ENCODE results near the gene KRTAP1-1. TPM values are rescaled to one million over a fixed set of nuclear protein-coding genes. Genes with fewer than 3 reads are reported as not detected.

KRTAP1-1 gene
- total RNA-seq, 1 experiment from 2014 or later = not detected

DNA sequence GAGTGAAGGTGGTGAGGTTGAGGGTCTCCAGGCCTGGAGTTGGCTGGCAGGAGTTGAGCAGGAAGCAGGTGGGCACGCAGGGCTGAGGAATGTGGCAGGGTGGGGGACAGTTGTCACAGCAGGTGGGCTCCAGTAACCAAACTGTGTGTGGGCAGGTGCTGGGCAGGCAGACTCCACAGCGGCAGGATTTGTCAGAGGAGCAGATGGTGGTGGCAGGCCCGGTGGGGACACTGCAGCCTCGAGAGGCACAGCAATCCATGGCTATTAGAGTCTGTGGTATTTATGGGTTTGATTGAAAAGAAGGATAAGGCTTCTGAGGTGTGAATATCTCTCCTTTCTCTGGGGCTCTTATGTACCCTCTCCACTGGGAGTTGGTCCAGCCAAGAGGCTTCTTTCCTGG is 47.4 kb downstream of the KRTAP1-1 start, which contains the start of gene KRTAP3-3:
TSS of gene KRTAP3-3 (minus strand) at position 326 of the 400 bp plus-strand sequence. CDS start at position 259, 67 bp downstream.
- no peaks in the 10 kb centered on the region for H3K27me3 ChIP-seq (ENCODE audit: low read length)
- TF ChIP-seq EZH2 (IDR thresholded peaks at IDR 0.05; ENCODE audit: low read length, unreplicated experiment) = no peak
- no peak for TF ChIP-seq CTCF (conservative IDR thresholded peaks at IDR 0.05; ENCODE audit: low read depth, low read length)
- no peak for TF ChIP-seq EZH2phosphoT487 (IDR thresholded peaks at IDR 0.05; ENCODE audit: borderline replicate concordance, low read length)
- ChIA-PET CTCF (no interaction called here), POLR2A (ENCODE audit: unreplicated experiment) (no interaction called here)
- no peak within 1 kb of the TSS for H3K4me3 ChIP-seq (ENCODE audit: low read length)
- no peaks in the 10 kb centered on the region for H3K79me2 ChIP-seq (ENCODE audit: low read length)
- no peak for DNase-seq
- BruUV-seq (replicated peaks) = no TSS peak
- H3K36me3 ChIP-seq (ENCODE audit: low read depth, low read length) = no peaks in the 10 kb centered on the region
- H4K20me1 ChIP-seq (ENCODE audit: low read length) = no peaks in the 10 kb centered on the region
- intact Hi-C loops (cut with micrococcal nuclease) = no loop called here
- H3F3A ChIP-seq (ENCODE audit: low read length, unreplicated experiment) = no peaks in the 10 kb centered on the region
- H3K4me1 ChIP-seq (ENCODE audit: insufficient read depth, low read length) = no peaks in the 10 kb centered on the region
- no peak within 1 kb of the TSS for H3K9ac ChIP-seq (ENCODE audit: low read length)
- H3K27ac ChIP-seq (ENCODE audit: low read length) = no peak within 1 kb of the TSS
- H3K9me2 ChIP-seq (replicated peaks; ENCODE audit: low read length) = no peaks in the 10 kb centered on the region
- no peaks in the 10 kb centered on the region for H3K9me3 ChIP-seq (ENCODE audit: low read length)
- H3K4me2 ChIP-seq (ENCODE audit: low read length) = no peak within 1 kb of the TSS
- H2AFZ ChIP-seq (ENCODE audit: low read length) = no peak within 1 kb of the TSS
- no peak for ATAC-seq

- no peaks in the 10 kb centered on the region for H3K36me3 ChIP-seq (ENCODE audit: low read depth, low read length)
- BruUV-seq (replicated peaks) = no TSS peak
- H3K4me2 ChIP-seq (ENCODE audit: low read length) = no peak overlapping the region
- DNase-seq = no peak
- H3K27me3 ChIP-seq (ENCODE audit: low read length) = no peaks in the 10 kb centered on the region
- no peak overlapping the region for H3K27ac ChIP-seq (ENCODE audit: low read length)
- no peaks in the 10 kb centered on the region for H3K79me2 ChIP-seq (ENCODE audit: low read length)
- H3K9me3 ChIP-seq (ENCODE audit: low read length) = no peaks in the 10 kb centered on the region
- ChIA-PET CTCF (no interaction called here), POLR2A (ENCODE audit: unreplicated experiment) (no interaction called here)
- H3K9ac ChIP-seq (ENCODE audit: low read length) = no peak overlapping the region
- intact Hi-C loops (cut with micrococcal nuclease) = no loop called here
- H4K20me1 ChIP-seq (ENCODE audit: low read length) = no peaks in the 10 kb centered on the region
- no peak for TF ChIP-seq CTCF (conservative IDR thresholded peaks at IDR 0.05; ENCODE audit: low read depth, low read length)
- no peak for TF ChIP-seq EZH2phosphoT487 (IDR thresholded peaks at IDR 0.05; ENCODE audit: borderline replicate concordance, low read length)
- TF ChIP-seq EZH2 (IDR thresholded peaks at IDR 0.05; ENCODE audit: low read length, unreplicated experiment) = no peak
- no peaks in the 10 kb centered on the region for H3F3A ChIP-seq (ENCODE audit: low read length, unreplicated experiment)
- no peak for ATAC-seq
- H3K4me3 ChIP-seq (ENCODE audit: low read length) = no peak overlapping the region
- H3K4me1 ChIP-seq (ENCODE audit: insufficient read depth, low read length) = no peaks in the 10 kb centered on the region
- no peak overlapping the region for H2AFZ ChIP-seq (ENCODE audit: low read length)
- H3K9me2 ChIP-seq (replicated peaks; ENCODE audit: low read length) = no peaks in the 10 kb centered on the region
Measured at GRCh38 chr17:40993084-40993483, 48.2 kb downstream of the KRTAP1-1 start.

- Histone ChIP-seq H4K20me1 (ENCODE audit: low read length) (no peaks in the 10 kb centered on the region), H2AFZ (ENCODE audit: low read length) (no peak overlapping the region), H3K9me2 (replicated peaks; ENCODE audit: low read length) (no peaks in the 10 kb centered on the region), H3F3A (ENCODE audit: low read length, unreplicated experiment) (no peaks in the 10 kb centered on the region), H3K27ac (ENCODE audit: low read length) (no peak overlapping the region), H3K4me1 (ENCODE audit: insufficient read depth, low read length) (no peaks in the 10 kb centered on the region), H3K79me2 (ENCODE audit: low read length) (no peaks in the 10 kb centered on the region), H3K27me3 (ENCODE audit: low read length) (no peaks in the 10 kb centered on the region), H3K9ac (ENCODE audit: low read length) (no peak overlapping the region), H3K4me3 (ENCODE audit: low read length) (no peak overlapping the region), H3K36me3 (ENCODE audit: low read depth, low read length) (no peaks in the 10 kb centered on the region), H3K9me3 (ENCODE audit: low read length) (no peaks in the 10 kb centered on the region), H3K4me2 (ENCODE audit: low read length) (no peak overlapping the region)
- intact Hi-C loops (cut with micrococcal nuclease) = no loop called here
- ChIA-PET POLR2A (ENCODE audit: unreplicated experiment) (no interaction called here), CTCF (no interaction called here)
- TF ChIP-seq EZH2phosphoT487 (IDR thresholded peaks at IDR 0.05; ENCODE audit: borderline replicate concordance, low read length) (no peak), CTCF (conservative IDR thresholded peaks at IDR 0.05; ENCODE audit: low read depth, low read length) (no peak), EZH2 (IDR thresholded peaks at IDR 0.05; ENCODE audit: low read length, unreplicated experiment) (no peak)
- no peak for ATAC-seq
- BruUV-seq (replicated peaks) = no TSS peak
- no peak for DNase-seq
Measured at GRCh38 chr17:40992666-40993065, 48.6 kb downstream of the KRTAP1-1 start.

Other genes with a start within 250 kb of the KRTAP1-1 start
- not detected in 2 replicates for gene KRT28, start 241.5 kb downstream of the KRTAP1-1 start, total RNA-seq (2014; rRNA removed)
- 18.3 and 24.8 TPM in 2 replicates for gene KRT10, start 218.8 kb downstream of the KRTAP1-1 start, total RNA-seq (2014; rRNA removed)
- gene KRT12, start 174.2 kb downstream of the KRTAP1-1 start, total RNA-seq (2014; rRNA removed) = not detected in 2 replicates
- gene KRT20, start 156.2 kb downstream of the KRTAP1-1 start, total RNA-seq (2014; rRNA removed) = 0.18 TPM in 1 of 2 replicates, not detected in the other
- gene KRT23, start 103.8 kb downstream of the KRTAP1-1 start, total RNA-seq (2014; rRNA removed) = not detected in 2 replicates
- not detected in 2 replicates for gene KRT39, start 74.5 kb downstream of the KRTAP1-1 start, total RNA-seq (2014; rRNA removed)
- not detected in 2 replicates for gene KRT40, start 57.1 kb downstream of the KRTAP1-1 start, total RNA-seq (2014; rRNA removed)
- gene KRTAP3-3, start 47.3 kb downstream of the KRTAP1-1 start, total RNA-seq (2014; rRNA removed) = not detected in 2 replicates
- gene KRTAP3-2, start 41.5 kb downstream of the KRTAP1-1 start, total RNA-seq (2014; rRNA removed) = not detected in 2 replicates
- 1.6 TPM in 1 of 2 replicates, not detected in the other for gene KRTAP3-1, start 32.3 kb downstream of the KRTAP1-1 start, total RNA-seq (2014; rRNA removed)
- gene KRTAP1-5, start 14.2 kb downstream of the KRTAP1-1 start, total RNA-seq (2014; rRNA removed) = 0.51 TPM in 1 of 2 replicates, not detected in the other
- gene KRTAP1-4, start 11.3 kb downstream of the KRTAP1-1 start, total RNA-seq (2014; rRNA removed) = not detected in 2 replicates
- not detected in 2 replicates for gene KRTAP1-3, start 6.6 kb downstream of the KRTAP1-1 start, total RNA-seq (2014; rRNA removed)
- not detected in 2 replicates for gene KRTAP2-1, start 5.9 kb upstream of the KRTAP1-1 start, total RNA-seq (2014; rRNA removed)
- gene KRTAP2-2, start 13.8 kb upstream of the KRTAP1-1 start, total RNA-seq (2014; rRNA removed) = not detected in 2 replicates
- 10.8 and 12.4 TPM in 2 replicates for gene KRTAP2-3, start 18.7 kb upstream of the KRTAP1-1 start, total RNA-seq (2014; rRNA removed)
- gene KRTAP2-4, start 24.4 kb upstream of the KRTAP1-1 start, total RNA-seq (2014; rRNA removed) = not detected in 2 replicates
- not detected in 2 replicates for gene KRTAP4-7, start 42.7 kb upstream of the KRTAP1-1 start, total RNA-seq (2014; rRNA removed)
- gene KRTAP4-8, start 56.7 kb upstream of the KRTAP1-1 start, total RNA-seq (2014; rRNA removed) = not detected in 2 replicates
- not detected in 2 replicates for gene KRTAP4-16, start 60.8 kb upstream of the KRTAP1-1 start, total RNA-seq (2014; rRNA removed)
- not detected in 2 replicates for gene KRTAP4-9, start 63.9 kb upstream of the KRTAP1-1 start, total RNA-seq (2014; rRNA removed)
- gene KRTAP4-11, start 76.9 kb upstream of the KRTAP1-1 start, total RNA-seq (2014; rRNA removed) = not detected in 2 replicates
- gene KRTAP4-12, start 82.7 kb upstream of the KRTAP1-1 start, total RNA-seq (2014; rRNA removed) = not detected in 2 replicates
- not detected in 2 replicates for gene KRTAP4-6, start 99.1 kb upstream of the KRTAP1-1 start, total RNA-seq (2014; rRNA removed)
- not detected in 2 replicates for gene KRTAP4-5, start 108.4 kb upstream of the KRTAP1-1 start, total RNA-seq (2014; rRNA removed)
- gene KRTAP4-4, start 119.3 kb upstream of the KRTAP1-1 start, total RNA-seq (2014; rRNA removed) = not detected in 2 replicates
- gene KRTAP4-3, start 126.8 kb upstream of the KRTAP1-1 start, total RNA-seq (2014; rRNA removed) = not detected in 2 replicates
- not detected in 2 replicates for gene KRTAP4-2, start 136.8 kb upstream of the KRTAP1-1 start, total RNA-seq (2014; rRNA removed)
- not detected in 2 replicates for gene KRTAP4-1, start 143.5 kb upstream of the KRTAP1-1 start, total RNA-seq (2014; rRNA removed)
- gene KRTAP9-1, start 148.4 kb upstream of the KRTAP1-1 start, total RNA-seq (2014; rRNA removed) = not detected in 2 replicates
- gene KRTAP9-2, start 185.2 kb upstream of the KRTAP1-1 start, total RNA-seq (2014; rRNA removed) = not detected in 2 replicates
- gene KRTAP9-3, start 191.0 kb upstream of the KRTAP1-1 start, total RNA-seq (2014; rRNA removed) = not detected in 2 replicates
- not detected in 2 replicates for gene KRTAP9-8, start 196.5 kb upstream of the KRTAP1-1 start, total RNA-seq (2014; rRNA removed)
- not detected in 2 replicates for gene KRTAP9-4, start 208.2 kb upstream of the KRTAP1-1 start, total RNA-seq (2014; rRNA removed)
- not detected in 2 replicates for gene KRTAP9-9, start 213.9 kb upstream of the KRTAP1-1 start, total RNA-seq (2014; rRNA removed)
- gene KRTAP9-6, start 223.9 kb upstream of the KRTAP1-1 start, total RNA-seq (2014; rRNA removed) = not detected in 2 replicates
- not detected in 2 replicates for gene KRTAP9-7, start 234.2 kb upstream of the KRTAP1-1 start, total RNA-seq (2014; rRNA removed)

Measured in PC-3 (cell line).